Measurements from ENCODE around the gene ANAPC2.

DNA sequence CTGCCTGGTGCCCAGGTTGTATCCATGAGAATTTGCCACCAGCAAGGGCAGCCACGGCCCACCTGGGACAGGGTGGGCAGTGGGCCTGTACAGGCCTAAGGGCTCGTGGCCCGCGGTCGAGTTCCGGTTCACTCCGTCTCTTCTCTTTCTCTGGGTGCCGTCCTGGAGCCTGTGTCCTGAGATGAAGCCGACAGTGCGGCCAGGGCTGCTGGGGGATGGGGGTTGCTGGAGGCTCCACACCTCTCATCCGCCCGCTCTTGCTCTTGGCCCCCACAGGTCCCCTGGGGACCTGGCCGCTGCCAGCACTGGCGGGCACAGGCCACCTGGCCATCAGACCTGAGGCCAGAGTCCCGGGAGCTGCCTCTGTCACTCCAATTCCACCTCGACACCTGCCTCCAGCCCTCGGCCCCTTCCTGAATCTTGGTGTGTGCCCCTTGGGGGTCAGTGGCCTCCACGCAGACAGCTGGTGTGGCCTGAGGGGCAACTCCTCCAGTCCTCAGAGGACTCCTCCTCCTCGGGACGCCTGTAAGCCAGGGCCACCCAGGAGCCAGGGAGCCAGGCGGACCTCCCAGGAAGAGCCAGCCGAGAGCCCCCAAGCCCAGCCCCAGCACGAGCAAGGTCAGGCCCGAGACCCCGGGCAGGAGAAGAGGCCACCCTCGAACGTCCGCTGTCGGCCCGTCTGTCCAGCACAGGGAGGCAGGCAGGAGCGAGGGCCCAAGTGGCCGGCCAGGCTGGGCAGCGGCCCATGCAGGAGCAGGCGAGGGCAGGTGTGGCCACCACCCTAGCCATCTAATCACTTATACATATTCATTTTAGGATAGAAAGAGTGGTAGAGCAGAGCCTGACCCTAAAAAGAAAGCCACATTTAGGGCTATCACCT lies 23.8 kb downstream of the ANAPC2 start:
- no peak for TF ChIP-seq CTCF (conservative IDR thresholded peaks at IDR 0.05; ENCODE audit: low read length)
- TF ChIP-seq EZH2phosphoT487 (IDR thresholded peaks at IDR 0.05; ENCODE audit: borderline replicate concordance, low read depth, low read length): no peak
